Stomach (tissue), 4 donors: ENCODE data around the gene IFNA14.
"Not testable (repeated sequence)": the region's sequence is repeated elsewhere in the genome, so short reads cannot be mapped to it uniquely, and the experiment has no call there.

ENCODE experiments used
- EP300 ChIP-seq: sonication (generic); formaldehyde crosslinking; IDR thresholded peaks from one replicate; pipeline ENCODE4 v1.6.1; 2017; ENCODE audit warnings: antibody characterized with exemption
- POLR2A ChIP-seq, 4 donors: fragments of 450-650 bp; IDR thresholded peaks; one replicate each; pipeline ENCODE4 v1.6.1; 2016; ENCODE audit warnings: antibody characterized with exemption in 4 of 4, control low read depth in 2 of 4, mild to moderate bottlenecking in 1 of 4, moderate library complexity in 1 of 4
- POLR2AphosphoS5 ChIP-seq, 3 donors: sonication (generic); formaldehyde crosslinking; IDR thresholded peaks; one replicate each; pipeline ENCODE4 v1.6.1; 2016; ENCODE audit warnings: antibody characterized with exemption in 3 of 3
- TF ChIP-seq, protein P1 (sequence below), 7 experiments: fragments of 450-650 bp in 4 of 7; fragments of 200-600 bp in 3 of 7; sonication (generic) in 3 of 7; IDR thresholded peaks; one replicate each; pipeline ENCODE4 v1.5.1; 2016 to 2019; ENCODE audit warnings: antibody characterized with exemption in 7 of 7, control low read depth in 2 of 7, mild to moderate bottlenecking in 1 of 7

- not testable (repeated sequence) for TF ChIP-seq POLR2AphosphoS5 (IDR thresholded peaks at IDR 0.05); POLR2A (IDR thresholded peaks at IDR 0.05); EP300
- TF ChIP-seq, protein P1, sequence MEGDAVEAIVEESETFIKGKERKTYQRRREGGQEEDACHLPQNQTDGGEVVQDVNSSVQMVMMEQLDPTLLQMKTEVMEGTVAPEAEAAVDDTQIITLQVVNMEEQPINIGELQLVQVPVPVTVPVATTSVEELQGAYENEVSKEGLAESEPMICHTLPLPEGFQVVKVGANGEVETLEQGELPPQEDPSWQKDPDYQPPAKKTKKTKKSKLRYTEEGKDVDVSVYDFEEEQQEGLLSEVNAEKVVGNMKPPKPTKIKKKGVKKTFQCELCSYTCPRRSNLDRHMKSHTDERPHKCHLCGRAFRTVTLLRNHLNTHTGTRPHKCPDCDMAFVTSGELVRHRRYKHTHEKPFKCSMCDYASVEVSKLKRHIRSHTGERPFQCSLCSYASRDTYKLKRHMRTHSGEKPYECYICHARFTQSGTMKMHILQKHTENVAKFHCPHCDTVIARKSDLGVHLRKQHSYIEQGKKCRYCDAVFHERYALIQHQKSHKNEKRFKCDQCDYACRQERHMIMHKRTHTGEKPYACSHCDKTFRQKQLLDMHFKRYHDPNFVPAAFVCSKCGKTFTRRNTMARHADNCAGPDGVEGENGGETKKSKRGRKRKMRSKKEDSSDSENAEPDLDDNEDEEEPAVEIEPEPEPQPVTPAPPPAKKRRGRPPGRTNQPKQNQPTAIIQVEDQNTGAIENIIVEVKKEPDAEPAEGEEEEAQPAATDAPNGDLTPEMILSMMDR (IDR thresholded peaks at IDR 0.05): not testable (repeated sequence)
Measured at GRCh38 chr9:21236360-21236714, 3.5 kb downstream of the IFNA14 start.
